KMS-11 (cell line): ENCODE measurements around the gene YPEL2.

Experiments
- H2AFZ ChIP-seq: fragments of 200-600 bp; sonication (generic); 2 replicates; pipeline ENCODE4 v1.6.1; 2016; ENCODE audit warnings: antibody characterized with exemption, mixed run types, low read depth
- H3K27ac ChIP-seq: fragments of 200-600 bp; sonication (generic); 2 replicates; pipeline ENCODE4 v1.6.1; 2016; ENCODE audit warnings: mild to moderate bottlenecking, mixed run types
- H3K27me3 ChIP-seq: fragments of 200-600 bp; sonication (generic); 2 replicates; pipeline ENCODE4 v1.6.1; 2017; ENCODE audit warnings: mild to moderate bottlenecking, low read depth, mixed run types, moderate library complexity; ENCODE audit not compliant: insufficient read depth
- H3K36me3 ChIP-seq: fragments of 200-600 bp; sonication (generic); 2 replicates; pipeline ENCODE4 v1.6.1; 2017; ENCODE audit warnings: mild to moderate bottlenecking, mixed run types; ENCODE audit not compliant: insufficient read depth
- H3K4me1 ChIP-seq: fragments of 200-600 bp; sonication (generic); 2 replicates; pipeline ENCODE4 v1.6.1; 2016; ENCODE audit warnings: mild to moderate bottlenecking, low read depth, mixed run types; ENCODE audit not compliant: poor library complexity, severe bottlenecking
- H3K4me2 ChIP-seq: fragments of 200-600 bp; sonication (generic); 2 replicates; pipeline ENCODE4 v1.7.0; 2016; ENCODE audit warnings: mild to moderate bottlenecking, mixed run types
- H3K4me3 ChIP-seq: fragments of 200-600 bp; sonication (generic); IDR thresholded peaks from 2 replicates; pipeline ENCODE4 v1.6.1; 2017; ENCODE audit warnings: low read depth, low read length, mixed read lengths; ENCODE audit not compliant: insufficient read depth
- H3K79me2 ChIP-seq: fragments of 200-600 bp; sonication (generic); 2 replicates; pipeline ENCODE4 v1.6.1; 2016; ENCODE audit warnings: low read depth, mixed run types; ENCODE audit not compliant: insufficient read depth
- H3K9ac ChIP-seq: fragments of 200-600 bp; sonication (generic); 2 replicates; pipeline ENCODE4 v1.6.1; 2016; ENCODE audit warnings: mild to moderate bottlenecking, mixed run types
- H4K20me1 ChIP-seq: fragments of 200-600 bp; sonication (generic); 2 replicates; pipeline ENCODE4 v1.6.1; 2016; ENCODE audit warnings: mild to moderate bottlenecking, mixed run types; ENCODE audit not compliant: insufficient read depth
- CTCF ChIP-seq: fragments of 200-600 bp; sonication (generic); conservative IDR thresholded peaks from 2 replicates; pipeline ENCODE4 v1.6.1; 2017; ENCODE audit warnings: low read depth, mild to moderate bottlenecking, antibody characterized with exemption, low read length, moderate library complexity, mixed read lengths

The YPEL2 gene

GRCh38 chr17:59387351-59388068, 56.1 kb downstream of the YPEL2 start:
- Histone ChIP-seq H3K4me1 (no peaks in the 10 kb centered on the region), H3K36me3 (no peaks in the 10 kb centered on the region), H2AFZ (no peak overlapping the region), H3K79me2 (no peaks in the 10 kb centered on the region), H4K20me1 (no peaks in the 10 kb centered on the region), H3K27me3 (no peaks in the 10 kb centered on the region), H3K4me3 (no peak overlapping the region), H3K4me2 (no peak overlapping the region), H3K9ac (no peak overlapping the region), H3K27ac (no peak overlapping the region)
- no peak for TF ChIP-seq CTCF

GRCh38 chr17:59388069-59388556, 56.7 kb downstream of the YPEL2 start:
- no peak overlapping the region for H2AFZ ChIP-seq
- TF ChIP-seq CTCF: no peak
- H3K79me2 ChIP-seq: no peaks in the 10 kb centered on the region

GRCh38 chr17:59389066-59389465, 57.6 kb downstream of the YPEL2 start:
- H3K79me2 ChIP-seq: no peaks in the 10 kb centered on the region
- no peak overlapping the region for H3K9ac ChIP-seq
- no peak for TF ChIP-seq CTCF
- no peak overlapping the region for H3K4me2 ChIP-seq
- no peaks in the 10 kb centered on the region for H3K27me3 ChIP-seq
- H3K4me3 ChIP-seq: no peak overlapping the region
- no peak overlapping the region for H2AFZ ChIP-seq
- H3K27ac ChIP-seq: no peak overlapping the region
- H3K36me3 ChIP-seq: no peaks in the 10 kb centered on the region
- H3K4me1 ChIP-seq: no peaks in the 10 kb centered on the region
- no peaks in the 10 kb centered on the region for H4K20me1 ChIP-seq

More at GRCh38 chr17:59388069-59388556, 56.7 kb downstream of the YPEL2 start:
- H3K27ac ChIP-seq: no peak overlapping the region
- H3K27me3 ChIP-seq: no peaks in the 10 kb centered on the region
- no peaks in the 10 kb centered on the region for H4K20me1 ChIP-seq
- H3K4me2 ChIP-seq: no peak overlapping the region
- H3K4me1 ChIP-seq: no peaks in the 10 kb centered on the region
- no peaks in the 10 kb centered on the region for H3K36me3 ChIP-seq
- no peak overlapping the region for H3K4me3 ChIP-seq
- H3K9ac ChIP-seq: no peak overlapping the region

GRCh38 chr17:59391021-59391420, 59.6 kb downstream of the YPEL2 start:
- Histone ChIP-seq H3K79me2 (no peaks in the 10 kb centered on the region), H2AFZ (no peak overlapping the region), H3K4me3 (no peak overlapping the region), H3K36me3 (no peaks in the 10 kb centered on the region), H3K9ac (no peak overlapping the region), H3K27me3 (no peaks in the 10 kb centered on the region), H3K4me1 (no peaks in the 10 kb centered on the region), H3K4me2 (no peak overlapping the region), H3K27ac (no peak overlapping the region), H4K20me1 (no peaks in the 10 kb centered on the region)
- no peak for TF ChIP-seq CTCF
